ENCODE measurements around the gene LETM1. TPM values are rescaled to one million over a fixed set of nuclear protein-coding genes. Genes with fewer than 3 reads are reported as not detected.
A peak's percentile ranks its signal among the peaks of the same experiment; 100 is the strongest.

LETM1 gene
- total and polyA plus RNA-seq, 2 of the 13 experiments (the other 11 are each of a cell fraction or from before 2014, with no cell fraction given): 9.7 to 41.6 TPM

DNA sequence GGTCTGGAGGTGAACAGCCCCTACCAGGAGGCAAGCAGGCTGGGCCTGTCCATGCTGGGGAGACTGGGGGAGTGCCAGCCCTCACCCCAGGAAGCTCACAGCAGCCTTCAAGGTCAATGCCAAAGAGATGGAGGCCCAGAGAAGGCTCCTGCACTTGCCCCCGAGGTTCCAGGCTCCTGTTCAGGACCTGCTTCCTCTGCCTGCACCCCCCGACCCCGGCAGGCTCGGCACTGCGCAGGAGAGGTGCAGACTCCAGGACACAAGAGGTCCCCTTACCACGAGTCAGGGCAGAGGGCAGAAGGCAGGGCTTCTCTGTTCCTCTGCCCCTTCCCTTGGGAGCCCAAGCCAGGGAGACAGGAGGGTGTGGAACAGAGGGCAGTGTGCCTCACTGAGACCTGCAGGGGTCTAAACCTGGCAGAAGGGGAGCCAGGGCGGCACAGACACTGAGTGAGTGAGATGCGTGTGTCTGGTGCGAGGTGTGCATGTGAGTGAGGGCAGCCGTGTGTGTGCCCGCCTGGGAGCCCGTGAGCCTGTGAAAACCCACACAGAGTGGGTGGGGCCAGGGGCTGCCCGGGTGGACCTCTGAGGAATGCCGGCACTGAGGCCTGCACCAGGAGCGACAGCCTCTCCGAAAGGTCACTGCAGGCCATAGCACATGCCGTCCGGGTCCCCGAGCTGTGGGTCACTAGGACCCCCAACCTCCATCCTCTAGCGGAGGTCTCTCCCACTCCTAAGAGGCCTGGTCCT is 93.5 kb downstream of the LETM1 start (continued):
- TF ChIP-seq, protein P1, sequence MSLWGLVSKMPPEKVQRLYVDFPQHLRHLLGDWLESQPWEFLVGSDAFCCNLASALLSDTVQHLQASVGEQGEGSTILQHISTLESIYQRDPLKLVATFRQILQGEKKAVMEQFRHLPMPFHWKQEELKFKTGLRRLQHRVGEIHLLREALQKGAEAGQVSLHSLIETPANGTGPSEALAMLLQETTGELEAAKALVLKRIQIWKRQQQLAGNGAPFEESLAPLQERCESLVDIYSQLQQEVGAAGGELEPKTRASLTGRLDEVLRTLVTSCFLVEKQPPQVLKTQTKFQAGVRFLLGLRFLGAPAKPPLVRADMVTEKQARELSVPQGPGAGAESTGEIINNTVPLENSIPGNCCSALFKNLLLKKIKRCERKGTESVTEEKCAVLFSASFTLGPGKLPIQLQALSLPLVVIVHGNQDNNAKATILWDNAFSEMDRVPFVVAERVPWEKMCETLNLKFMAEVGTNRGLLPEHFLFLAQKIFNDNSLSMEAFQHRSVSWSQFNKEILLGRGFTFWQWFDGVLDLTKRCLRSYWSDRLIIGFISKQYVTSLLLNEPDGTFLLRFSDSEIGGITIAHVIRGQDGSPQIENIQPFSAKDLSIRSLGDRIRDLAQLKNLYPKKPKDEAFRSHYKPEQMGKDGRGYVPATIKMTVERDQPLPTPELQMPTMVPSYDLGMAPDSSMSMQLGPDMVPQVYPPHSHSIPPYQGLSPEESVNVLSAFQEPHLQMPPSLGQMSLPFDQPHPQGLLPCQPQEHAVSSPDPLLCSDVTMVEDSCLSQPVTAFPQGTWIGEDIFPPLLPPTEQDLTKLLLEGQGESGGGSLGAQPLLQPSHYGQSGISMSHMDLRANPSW (CRISPR knock-in tag; IDR thresholded peaks at IDR 0.05; ENCODE audit: borderline replicate concordance): no peak
- TF ChIP-seq, protein P2, sequence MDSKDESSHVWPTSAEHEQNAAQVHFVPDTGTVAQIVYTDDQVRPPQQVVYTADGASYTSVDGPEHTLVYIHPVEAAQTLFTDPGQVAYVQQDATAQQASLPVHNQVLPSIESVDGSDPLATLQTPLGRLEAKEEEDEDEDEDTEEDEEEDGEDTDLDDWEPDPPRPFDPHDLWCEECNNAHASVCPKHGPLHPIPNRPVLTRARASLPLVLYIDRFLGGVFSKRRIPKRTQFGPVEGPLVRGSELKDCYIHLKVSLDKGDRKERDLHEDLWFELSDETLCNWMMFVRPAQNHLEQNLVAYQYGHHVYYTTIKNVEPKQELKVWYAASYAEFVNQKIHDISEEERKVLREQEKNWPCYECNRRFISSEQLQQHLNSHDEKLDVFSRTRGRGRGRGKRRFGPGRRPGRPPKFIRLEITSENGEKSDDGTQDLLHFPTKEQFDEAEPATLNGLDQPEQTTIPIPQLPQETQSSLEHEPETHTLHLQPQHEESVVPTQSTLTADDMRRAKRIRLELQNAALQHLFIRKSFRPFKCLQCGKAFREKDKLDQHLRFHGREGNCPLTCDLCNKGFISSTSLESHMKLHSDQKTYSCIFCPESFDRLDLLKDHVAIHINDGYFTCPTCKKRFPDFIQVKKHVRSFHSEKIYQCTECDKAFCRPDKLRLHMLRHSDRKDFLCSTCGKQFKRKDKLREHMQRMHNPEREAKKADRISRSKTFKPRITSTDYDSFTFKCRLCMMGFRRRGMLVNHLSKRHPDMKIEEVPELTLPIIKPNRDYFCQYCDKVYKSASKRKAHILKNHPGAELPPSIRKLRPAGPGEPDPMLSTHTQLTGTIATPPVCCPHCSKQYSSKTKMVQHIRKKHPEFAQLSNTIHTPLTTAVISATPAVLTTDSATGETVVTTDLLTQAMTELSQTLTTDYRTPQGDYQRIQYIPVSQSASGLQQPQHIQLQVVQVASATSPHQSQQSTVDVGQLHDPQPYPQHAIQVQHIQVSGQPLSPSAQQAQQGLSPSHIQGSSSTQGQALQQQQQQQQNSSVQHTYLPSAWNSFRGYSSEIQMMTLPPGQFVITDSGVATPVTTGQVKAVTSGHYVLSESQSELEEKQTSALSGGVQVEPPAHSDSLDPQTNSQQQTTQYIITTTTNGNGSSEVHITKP (CRISPR knock-in tag; IDR thresholded peaks at IDR 0.05; ENCODE audit: low read depth): no peak
- no peak for TF ChIP-seq KAT2B (IDR thresholded peaks at IDR 0.05; ENCODE audit: borderline replicate concordance, low read depth, low read length)
- TF ChIP-seq TBX3 (IDR thresholded peaks at IDR 0.05; ENCODE audit: borderline replicate concordance): no peak
- no peak for TF ChIP-seq KLF9 (CRISPR knock-in tag; IDR thresholded peaks at IDR 0.05; ENCODE audit: low read depth)
- TF ChIP-seq RARA (CRISPR knock-in tag; IDR thresholded peaks at IDR 0.05): no peak
- peak; percentile 73; the same call in 1 of the 2 replicates for TF ChIP-seq KDM5B (CRISPR knock-in tag; IDR thresholded peaks at IDR 0.05; ENCODE audit: borderline replicate concordance)
- no peak for TF ChIP-seq LCORL (IDR thresholded peaks at IDR 0.05)
- no peak for TF ChIP-seq LCORL (CRISPR knock-in tag; IDR thresholded peaks at IDR 0.05)
- 0 out of 2 replicates have a peak, but pooled peaks have one; percentile 7 for TF ChIP-seq ZNF768 (CRISPR knock-in tag; IDR thresholded peaks at IDR 0.05)
- no peak for TF ChIP-seq GATAD1 (CRISPR knock-in tag; IDR thresholded peaks at IDR 0.05)
- TF ChIP-seq, protein P3, sequence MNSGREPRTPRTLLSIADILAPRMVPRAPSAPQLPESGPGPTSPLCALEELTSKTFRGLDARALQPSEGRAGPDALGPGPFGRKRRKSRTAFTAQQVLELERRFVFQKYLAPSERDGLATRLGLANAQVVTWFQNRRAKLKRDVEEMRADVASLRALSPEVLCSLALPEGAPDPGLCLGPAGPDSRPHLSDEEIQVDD (CRISPR knock-in tag; IDR thresholded peaks at IDR 0.05; ENCODE audit: borderline replicate concordance): no peak
- TF ChIP-seq ZSCAN29 (CRISPR knock-in tag; conservative IDR thresholded peaks at IDR 0.05): no peak
- TF ChIP-seq, protein P4, sequence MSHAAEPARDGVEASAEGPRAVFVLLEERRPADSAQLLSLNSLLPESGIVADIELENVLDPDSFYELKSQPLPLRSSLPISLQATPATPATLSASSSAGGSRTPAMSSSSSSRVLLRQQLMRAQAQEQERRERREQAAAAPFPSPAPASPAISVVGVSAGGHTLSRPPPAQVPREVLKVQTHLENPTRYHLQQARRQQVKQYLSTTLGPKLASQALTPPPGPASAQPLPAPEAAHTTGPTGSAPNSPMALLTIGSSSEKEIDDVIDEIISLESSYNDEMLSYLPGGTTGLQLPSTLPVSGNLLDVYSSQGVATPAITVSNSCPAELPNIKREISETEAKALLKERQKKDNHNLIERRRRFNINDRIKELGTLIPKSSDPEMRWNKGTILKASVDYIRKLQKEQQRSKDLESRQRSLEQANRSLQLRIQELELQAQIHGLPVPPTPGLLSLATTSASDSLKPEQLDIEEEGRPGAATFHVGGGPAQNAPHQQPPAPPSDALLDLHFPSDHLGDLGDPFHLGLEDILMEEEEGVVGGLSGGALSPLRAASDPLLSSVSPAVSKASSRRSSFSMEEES (CRISPR knock-in tag; IDR thresholded peaks at IDR 0.05): no peak
- TF ChIP-seq STAG1 (CRISPR knock-in tag; IDR thresholded peaks at IDR 0.05): no peak
- 0 out of 2 replicates have a peak, but pooled peaks have one; percentile 42 for TF ChIP-seq HES4 (CRISPR knock-in tag; IDR thresholded peaks at IDR 0.05; ENCODE audit: borderline replicate concordance)
- TF ChIP-seq ZNF484 (CRISPR knock-in tag; IDR thresholded peaks at IDR 0.05; ENCODE audit: borderline replicate concordance, low read depth): no peak
- 0 out of 2 replicates have a peak, but pooled peaks have one; percentile 38 for TF ChIP-seq ZNF274 (CRISPR knock-in tag; IDR thresholded peaks at IDR 0.05)
- no peak for TF ChIP-seq ZNF781 (CRISPR knock-in tag; IDR thresholded peaks at IDR 0.05; ENCODE audit: borderline replicate concordance, not compliant biosample characterization)
- no peak for TF ChIP-seq ZNF724P (CRISPR knock-in tag; IDR thresholded peaks at IDR 0.05; ENCODE audit: borderline replicate concordance)
- TF ChIP-seq MXI1 (IDR thresholded peaks at IDR 0.05; ENCODE audit: borderline replicate concordance, low read depth, low read length): no peak
